Gastrocnemius medialis (tissue), 4 donors: Measurements from ENCODE around the gene BCL11B.

ENCODE experiments used
- CTCF ChIP-seq, 5 experiments: fragments of 450-650 bp in 3 of 5; fragments of 200-600 bp in 2 of 5; sonication (generic) in 2 of 5; IDR thresholded peaks in 4 of 5; conservative IDR thresholded peaks in 1 of 5; 1 replicate in 4 of 5; 2 replicates in 1 of 5; pipeline ENCODE4 v1.5.1; 2016 to 2019; ENCODE audit warnings: antibody characterized with exemption in 5 of 5, mild to moderate bottlenecking in 3 of 5, moderate library complexity in 3 of 5
- POLR2A ChIP-seq, 2 donors: fragments of 450-650 bp; IDR thresholded peaks; one replicate each; pipeline ENCODE4 v1.6.1; 2017; ENCODE audit warnings: antibody characterized with exemption in 2 of 2, mild to moderate bottlenecking in 2 of 2, moderate library complexity in 2 of 2

GRCh38 chr14:99173086-99173485, 98.9 kb downstream of the BCL11B start:
- no peak for TF ChIP-seq CTCF (IDR thresholded peaks at IDR 0.05 in 4 of 5, conservative IDR thresholded peaks at IDR 0.05 in 1 of 5)
- no peak for TF ChIP-seq POLR2A (IDR thresholded peaks at IDR 0.05)
